Measurements from ENCODE around the gene PLD2.

PLD2 gene

GRCh38 chr17:4769628-4770027, 37.3 kb upstream of the PLD2 start:
- no peaks in the 10 kb centered on the region for H3K36me3 ChIP-seq (ENCODE audit: insufficient read depth, insufficient read length, low read length)
- no peak for DNase-seq (ENCODE audit: low read depth, low spot score)
- no peak for TF ChIP-seq SUZ12 (IDR thresholded peaks at IDR 0.05; ENCODE audit: extremely low read depth, insufficient read depth, insufficient read length)
- TF ChIP-seq YY1 (IDR thresholded peaks at IDR 0.05; ENCODE audit: insufficient read depth, insufficient read length), result no peak
- TF ChIP-seq ZNF274 (IDR thresholded peaks at IDR 0.05; ENCODE audit: low read depth, low read length), result no peak
- H3K9me3 ChIP-seq (ENCODE audit: insufficient read depth, low read length), result no peaks in the 10 kb centered on the region
- H3K9ac ChIP-seq (ENCODE audit: insufficient read length, low read depth), result no peak overlapping the region
- no peak overlapping the region for H3K4me3 ChIP-seq (ENCODE audit: insufficient read length, low read depth)
- H3K4me1 ChIP-seq (ENCODE audit: insufficient read depth, insufficient read length), result peaks cover 3% of the 10 kb centered on the region
- no peaks in the 10 kb centered on the region for H3K27me3 ChIP-seq (ENCODE audit: insufficient read depth, insufficient read length)

- H3K4me1 ChIP-seq (ENCODE audit: insufficient read depth, insufficient read length), result peaks cover 3% of the 10 kb centered on the region
- no peak for DNase-seq (ENCODE audit: low read depth, low spot score)
Observed at GRCh38 chr17:4771519-4772234, 35.3 kb upstream of the PLD2 start, which contains the start of gene TM4SF5. Gene TM4SF5 (plus strand): TSS chr17:4771886. CDS start chr17:4771923, 37 bp downstream.

GRCh38 chr17:4772235-4772613, 34.7 kb upstream of the PLD2 start:
- H3K4me1 ChIP-seq (ENCODE audit: insufficient read depth, insufficient read length), result peaks cover 3% of the 10 kb centered on the region
- H3K36me3 ChIP-seq (ENCODE audit: insufficient read depth, insufficient read length, low read length), result no peaks in the 10 kb centered on the region
- no peaks in the 10 kb centered on the region for H3K27me3 ChIP-seq (ENCODE audit: insufficient read depth, insufficient read length)
- no peak for DNase-seq (ENCODE audit: low read depth, low spot score)
- H3K9ac ChIP-seq (ENCODE audit: insufficient read length, low read depth), result no peak overlapping the region
- no peak overlapping the region for H3K4me3 ChIP-seq (ENCODE audit: insufficient read length, low read depth)
- TF ChIP-seq SUZ12 (IDR thresholded peaks at IDR 0.05; ENCODE audit: extremely low read depth, insufficient read depth, insufficient read length) (no peak), YY1 (IDR thresholded peaks at IDR 0.05; ENCODE audit: insufficient read depth, insufficient read length) (no peak), ZNF274 (IDR thresholded peaks at IDR 0.05; ENCODE audit: low read depth, low read length) (no peak)
- no peaks in the 10 kb centered on the region for H3K9me3 ChIP-seq (ENCODE audit: insufficient read depth, low read length)

More at GRCh38 chr17:4771519-4772234, 35.3 kb upstream of the PLD2 start, which contains the start of gene TM4SF5:
- Histone ChIP-seq H3K27me3 (ENCODE audit: insufficient read depth, insufficient read length) (no peaks in the 10 kb centered on the region), H3K9ac (ENCODE audit: insufficient read length, low read depth) (no peak within 1 kb of the TSS), H3K4me3 (ENCODE audit: insufficient read length, low read depth) (no peak within 1 kb of the TSS), H3K9me3 (ENCODE audit: insufficient read depth, low read length) (no peaks in the 10 kb centered on the region), H3K36me3 (ENCODE audit: insufficient read depth, insufficient read length, low read length) (no peaks in the 10 kb centered on the region)
- TF ChIP-seq ZNF274 (IDR thresholded peaks at IDR 0.05; ENCODE audit: low read depth, low read length), result no peak

- Histone ChIP-seq H3K27me3 (ENCODE audit: insufficient read depth, insufficient read length) (peaks cover 5% of the 10 kb centered on the region), H3K36me3 (ENCODE audit: insufficient read depth, insufficient read length, low read length) (no peaks in the 10 kb centered on the region), H3K9ac (ENCODE audit: insufficient read length, low read depth) (no peak overlapping the region), H3K9me3 (ENCODE audit: insufficient read depth, low read length) (no peaks in the 10 kb centered on the region), H3K4me1 (ENCODE audit: insufficient read depth, insufficient read length) (no peaks in the 10 kb centered on the region), H3K4me3 (ENCODE audit: insufficient read length, low read depth) (no peak overlapping the region)
- no peak for DNase-seq (ENCODE audit: low read depth, low spot score)
- TF ChIP-seq YY1 (IDR thresholded peaks at IDR 0.05; ENCODE audit: insufficient read depth, insufficient read length), result no peak
- TF ChIP-seq ZNF274 (IDR thresholded peaks at IDR 0.05; ENCODE audit: low read depth, low read length), result no peak
- TF ChIP-seq SUZ12 (IDR thresholded peaks at IDR 0.05; ENCODE audit: extremely low read depth, insufficient read depth, insufficient read length), result no peak
Observed at GRCh38 chr17:4777969-4778760, 28.8 kb upstream of the PLD2 start.

GRCh38 chr17:4780325-4780955, 26.5 kb upstream of the PLD2 start:
- H3K4me3 ChIP-seq (ENCODE audit: insufficient read length, low read depth), result no peak overlapping the region
- peaks cover 26% of the 10 kb centered on the region for H3K27me3 ChIP-seq (ENCODE audit: insufficient read depth, insufficient read length)
- no peak for DNase-seq (ENCODE audit: low read depth, low spot score)
- peaks cover 2% of the 10 kb centered on the region for H3K4me1 ChIP-seq (ENCODE audit: insufficient read depth, insufficient read length)
- no peaks in the 10 kb centered on the region for H3K9me3 ChIP-seq (ENCODE audit: insufficient read depth, low read length)
- no peak overlapping the region for H3K9ac ChIP-seq (ENCODE audit: insufficient read length, low read depth)
- no peaks in the 10 kb centered on the region for H3K36me3 ChIP-seq (ENCODE audit: insufficient read depth, insufficient read length, low read length)
- TF ChIP-seq SUZ12 (IDR thresholded peaks at IDR 0.05; ENCODE audit: extremely low read depth, insufficient read depth, insufficient read length) (no peak), ZNF274 (IDR thresholded peaks at IDR 0.05; ENCODE audit: low read depth, low read length) (no peak)

GRCh38 chr17:4782652-4783051, 24.3 kb upstream of the PLD2 start:
- Histone ChIP-seq H3K36me3 (ENCODE audit: insufficient read depth, insufficient read length, low read length) (no peaks in the 10 kb centered on the region), H3K9me3 (ENCODE audit: insufficient read depth, low read length) (no peaks in the 10 kb centered on the region), H3K27me3 (ENCODE audit: insufficient read depth, insufficient read length) (peaks cover 41% of the 10 kb centered on the region), H3K4me3 (ENCODE audit: insufficient read length, low read depth) (no peak overlapping the region), H3K4me1 (ENCODE audit: insufficient read depth, insufficient read length) (peaks cover 4% of the 10 kb centered on the region), H3K9ac (ENCODE audit: insufficient read length, low read depth) (no peak overlapping the region)
- no peak for TF ChIP-seq ZNF274 (IDR thresholded peaks at IDR 0.05; ENCODE audit: low read depth, low read length)
- no peak for DNase-seq (ENCODE audit: low read depth, low spot score)
